Stimulated activated CD4-positive, alpha-beta T cell treated with anti-CD3 and anti-CD28 coated beads, Interleukin-1b, Interleukin-23, amount 100 ng/mL, for 24 hours (primary cell): Measurements from ENCODE around the gene TBC1D7.

Source experiments
- DNase-seq, 4 experiments: peaks; one replicate each; pipeline ENCODE4 v3.0.0-alpha.2; 2020; ENCODE audit warnings: low read depth in 4 of 4, low spot score in 1 of 4

TBC1D7 gene

GRCh38 chr6:13296536-13296997 is 31.8 kb downstream of the TBC1D7 start:
- no peak for DNase-seq

- DNase-seq: no peak
These were observed 32.8 kb downstream of the TBC1D7 start for GRCh38 chr6:13295576-13295975.

GRCh38 chr6:13294499-13295069 is 33.8 kb downstream of the TBC1D7 start:
- no peak for DNase-seq

- no peak for DNase-seq
These were observed 35.6 kb downstream of the TBC1D7 start for GRCh38 chr6:13292774-13293173.

- DNase-seq: no peak
These were observed 38.0 kb downstream of the TBC1D7 start for GRCh38 chr6:13290335-13290734.

GRCh38 chr6:13289789-13290318 is 38.5 kb downstream of the TBC1D7 start:
- DNase-seq: no peak

- DNase-seq: no peak
These were observed 39.4 kb downstream of the TBC1D7 start for GRCh38 chr6:13288969-13289391.

GRCh38 chr6:13288481-13288880 is 39.9 kb downstream of the TBC1D7 start:
- no peak for DNase-seq

GRCh38 chr6:13287104-13287503 is 41.2 kb downstream of the TBC1D7 start:
- no peak for DNase-seq

GRCh38 chr6:13286181-13286580 is 42.2 kb downstream of the TBC1D7 start:
- DNase-seq: no peak

GRCh38 chr6:13285705-13286104 is 42.6 kb downstream of the TBC1D7 start:
- DNase-seq: no peak

GRCh38 chr6:13284646-13285045 is 43.7 kb downstream of the TBC1D7 start:
- no peak for DNase-seq

- no peak for DNase-seq
These were observed 45.0 kb downstream of the TBC1D7 start for GRCh38 chr6:13283331-13283730.

- no peak for DNase-seq
These were observed 45.8 kb downstream of the TBC1D7 start for GRCh38 chr6:13282393-13283069.

- DNase-seq: no peak
These were observed 46.7 kb downstream of the TBC1D7 start for GRCh38 chr6:13281686-13282085.

- DNase-seq: no peak
These were observed 48.1 kb downstream of the TBC1D7 start for GRCh38 chr6:13280254-13280653.

GRCh38 chr6:13278991-13279390 is 49.3 kb downstream of the TBC1D7 start:
- no peak for DNase-seq

GRCh38 chr6:13278164-13278563 is 50.2 kb downstream of the TBC1D7 start:
- DNase-seq: no peak

- no peak for DNase-seq
These were observed 51.1 kb downstream of the TBC1D7 start for GRCh38 chr6:13277231-13277630.

GRCh38 chr6:13275435-13275989 is 52.8 kb downstream of the TBC1D7 start:
- DNase-seq: no peak

GRCh38 chr6:13274707-13275434 is 53.5 kb downstream of the TBC1D7 start:
- DNase-seq: no peak
